Cerebellar nuclear complex (tissue), 1 donor: ENCODE data around the gene B4GALNT4.
"Not testable (repeated sequence)": the region's sequence is repeated elsewhere in the genome, so short reads cannot be mapped to it uniquely, and the experiment has no call there.

Source experiments
- DNase-seq, 2 experiments: peaks; one replicate each; lab custom pipeline; 2025; lab: John Stamatoyannopoulos, UW

Gene B4GALNT4

GRCh38 chr11:420911-421321 is 51.6 kb downstream of the B4GALNT4 start:
- no peak for DNase-seq

GRCh38 chr11:422249-422656 is 53.0 kb downstream of the B4GALNT4 start:
- DNase-seq, result no peak

GRCh38 chr11:424232-424631 is 54.9 kb downstream of the B4GALNT4 start:
- DNase-seq, result no peak

GRCh38 chr11:424766-425165 is 55.5 kb downstream of the B4GALNT4 start:
- DNase-seq, result not testable (repeated sequence)

- no peak for DNase-seq
These were observed 56.0 kb downstream of the B4GALNT4 start for GRCh38 chr11:425301-425700.

GRCh38 chr11:426851-427250 is 57.6 kb downstream of the B4GALNT4 start:
- no peak for DNase-seq

- no peak for DNase-seq
These were observed 59.0 kb downstream of the B4GALNT4 start for GRCh38 chr11:428295-428694.

- DNase-seq, result no peak
These were observed 60.1 kb downstream of the B4GALNT4 start for GRCh38 chr11:429391-429790.

- DNase-seq, result no peak
These were observed 60.7 kb downstream of the B4GALNT4 start for GRCh38 chr11:429931-430456.
